GM19238 (cell line): ENCODE results near the gene EXOC3.
"Not testable (repeated sequence)": the region's sequence is repeated elsewhere in the genome, so short reads cannot be mapped to it uniquely, and the experiment has no call there.

Source experiments
- DNase-seq: peaks from one replicate; pipeline ENCODE4 v3.0.0; 2011; ENCODE audit warnings: low spot score; ENCODE audit not compliant: insufficient read length

The EXOC3 gene

DNA sequence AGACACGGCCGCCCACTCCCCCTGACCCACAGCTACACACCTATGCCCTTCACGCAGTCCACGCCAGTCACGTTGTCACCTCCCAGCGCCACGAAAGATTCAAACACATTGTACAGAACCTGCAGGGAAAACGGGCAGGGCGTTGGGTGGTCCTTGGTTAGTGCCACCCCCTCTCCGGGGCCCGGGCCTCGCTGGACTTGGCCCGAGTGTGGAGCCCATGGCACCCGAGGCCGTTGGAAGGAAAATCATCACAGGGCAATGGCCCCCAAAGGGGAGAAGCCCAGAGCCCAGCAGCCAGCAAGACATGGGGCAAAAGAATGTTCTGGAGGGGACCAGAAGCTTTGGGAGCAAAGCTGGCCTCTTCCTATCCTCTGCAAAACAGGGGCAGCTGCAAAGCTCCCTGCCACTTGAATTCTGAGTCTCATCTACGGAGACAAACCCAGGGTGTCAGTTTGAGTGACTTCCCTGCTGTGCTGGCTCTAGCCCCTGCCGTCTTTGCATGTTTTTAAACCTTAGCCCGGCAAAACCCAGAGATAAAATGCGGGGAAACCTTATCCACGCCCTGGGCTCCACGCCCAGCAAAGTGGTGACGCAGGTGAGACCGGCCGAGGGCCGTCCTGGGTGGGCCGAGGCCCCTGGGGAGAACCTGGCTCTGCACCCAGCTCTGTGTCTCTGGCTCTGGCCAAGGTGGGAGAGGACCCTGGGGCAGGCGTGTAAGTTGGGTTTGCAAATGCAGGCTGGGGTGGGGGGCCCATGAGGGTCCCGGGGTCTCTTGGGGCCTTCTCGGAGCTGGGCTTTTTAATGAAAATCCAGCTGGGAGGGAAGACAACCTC, 42.4 kb downstream of the EXOC3 start:
- no peak for DNase-seq

DNA sequence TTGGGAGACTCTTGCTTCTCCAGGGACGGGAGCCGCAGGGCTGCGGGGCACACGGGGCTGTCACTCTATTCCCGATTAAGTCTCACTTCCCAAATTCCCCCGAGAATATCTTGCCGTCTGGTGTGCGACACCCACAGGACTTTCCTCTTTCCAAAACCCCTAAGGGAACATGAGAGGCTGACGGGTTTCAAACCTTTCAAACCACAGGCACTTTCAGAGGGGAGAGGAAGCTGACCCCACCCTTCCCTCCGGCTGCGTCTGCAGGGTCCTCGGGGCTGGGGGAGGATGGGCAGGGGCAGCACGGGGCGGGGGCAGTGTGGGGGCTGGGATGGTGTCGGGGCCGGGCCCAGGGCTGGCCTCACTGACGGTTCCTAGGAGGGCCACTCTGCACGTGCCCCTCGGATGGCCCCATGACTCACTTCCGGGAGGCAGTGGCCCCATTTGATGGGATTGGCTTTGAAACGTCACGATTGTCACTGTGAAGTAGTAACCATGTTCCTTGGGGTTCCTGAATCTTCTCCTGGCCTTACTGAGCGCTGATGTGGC, 43.0 kb downstream of the EXOC3 start:
- DNase-seq = no peak

DNA sequence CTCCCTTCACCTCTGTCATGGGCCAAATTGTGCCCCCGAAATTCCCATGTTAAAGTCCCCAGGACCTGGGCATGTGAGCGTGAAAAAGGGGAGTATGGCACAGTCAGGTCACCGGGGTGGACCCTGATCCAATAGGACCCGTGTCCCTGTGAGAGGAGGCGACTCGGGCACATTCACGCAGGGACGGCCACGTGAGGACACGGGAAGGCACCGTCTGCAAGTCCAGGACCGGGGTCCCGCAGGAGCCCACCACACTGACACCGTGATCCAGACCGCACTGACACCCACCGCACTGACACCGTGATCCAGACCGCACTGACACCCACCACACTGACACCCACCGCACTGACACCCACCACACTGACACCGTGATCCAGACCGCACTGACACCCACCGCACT, 43.6 kb downstream of the EXOC3 start:
- not testable (repeated sequence) for DNase-seq

DNA sequence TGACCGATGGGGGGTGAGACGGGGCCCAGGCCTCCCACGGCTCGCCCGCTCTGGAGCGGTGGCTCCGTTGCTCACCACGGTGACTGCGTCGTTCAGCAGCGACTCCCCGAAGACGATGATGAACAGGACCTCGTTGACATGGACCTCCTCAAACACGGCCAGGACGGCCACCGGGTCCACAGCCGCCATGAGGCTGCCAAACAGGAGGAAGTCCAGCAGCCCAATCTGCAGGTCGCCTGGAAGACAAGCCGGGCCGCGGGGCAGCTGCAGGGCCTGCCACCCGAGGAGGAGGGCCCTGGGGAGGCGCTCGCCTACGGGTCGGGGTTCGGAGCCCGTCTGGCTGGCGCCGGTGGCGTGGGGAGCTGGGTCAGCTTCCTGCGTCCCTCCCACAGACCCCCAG, 45.3 kb downstream of the EXOC3 start:
- no peak for DNase-seq

DNA sequence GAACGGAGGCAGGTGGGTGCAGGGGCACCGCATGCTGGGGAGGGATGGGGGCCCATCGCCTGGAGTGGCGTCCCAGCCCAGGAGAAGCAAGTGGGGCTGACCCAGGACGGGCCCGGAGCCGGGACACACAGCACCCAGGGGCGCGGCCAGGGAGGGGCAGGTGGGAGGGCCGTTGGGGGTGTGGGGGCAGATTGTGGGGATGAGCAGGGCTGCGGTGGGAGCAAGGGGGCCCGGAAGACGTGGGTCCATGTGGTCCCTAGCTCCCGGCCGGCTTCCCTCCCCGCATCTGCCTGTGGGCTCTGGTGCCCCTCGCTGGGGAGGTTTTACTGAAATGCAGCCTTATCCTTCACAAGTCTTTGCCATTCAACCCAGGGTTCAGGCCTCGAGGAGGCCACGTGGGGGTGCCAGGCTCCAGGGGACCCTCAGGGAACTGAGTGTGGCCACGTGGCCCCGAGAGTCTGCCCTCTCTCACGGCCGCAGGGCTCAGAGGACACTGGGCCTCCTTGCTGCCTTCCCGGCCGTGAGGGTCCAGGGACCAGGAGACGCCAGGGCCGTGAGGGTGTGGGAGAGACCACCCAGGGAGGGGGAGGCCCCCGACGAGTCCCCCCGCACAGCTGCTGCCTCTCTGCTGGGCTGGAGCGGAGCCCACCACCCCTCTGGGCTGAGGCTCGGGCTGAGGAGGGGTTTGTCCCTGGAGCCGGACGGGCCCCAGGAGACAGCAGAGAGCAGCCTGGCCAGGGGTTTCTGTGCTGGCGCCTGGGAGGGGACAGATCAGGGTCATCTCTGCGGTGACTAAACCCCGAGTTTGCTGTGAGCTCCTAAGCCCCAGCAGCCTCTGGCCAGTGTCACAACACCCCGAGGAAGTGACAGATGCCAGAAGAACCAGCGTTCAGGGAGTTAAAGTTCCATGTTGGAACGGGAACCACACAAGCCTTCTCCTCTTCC, 46.0 kb downstream of the EXOC3 start:
- DNase-seq = no peak

- DNase-seq = no peak
These were observed 46.7 kb downstream of the EXOC3 start for GRCh38 chr5:489689-490080.

- no peak for DNase-seq
These were observed 47.4 kb downstream of the EXOC3 start for GRCh38 chr5:490116-491106.

DNA sequence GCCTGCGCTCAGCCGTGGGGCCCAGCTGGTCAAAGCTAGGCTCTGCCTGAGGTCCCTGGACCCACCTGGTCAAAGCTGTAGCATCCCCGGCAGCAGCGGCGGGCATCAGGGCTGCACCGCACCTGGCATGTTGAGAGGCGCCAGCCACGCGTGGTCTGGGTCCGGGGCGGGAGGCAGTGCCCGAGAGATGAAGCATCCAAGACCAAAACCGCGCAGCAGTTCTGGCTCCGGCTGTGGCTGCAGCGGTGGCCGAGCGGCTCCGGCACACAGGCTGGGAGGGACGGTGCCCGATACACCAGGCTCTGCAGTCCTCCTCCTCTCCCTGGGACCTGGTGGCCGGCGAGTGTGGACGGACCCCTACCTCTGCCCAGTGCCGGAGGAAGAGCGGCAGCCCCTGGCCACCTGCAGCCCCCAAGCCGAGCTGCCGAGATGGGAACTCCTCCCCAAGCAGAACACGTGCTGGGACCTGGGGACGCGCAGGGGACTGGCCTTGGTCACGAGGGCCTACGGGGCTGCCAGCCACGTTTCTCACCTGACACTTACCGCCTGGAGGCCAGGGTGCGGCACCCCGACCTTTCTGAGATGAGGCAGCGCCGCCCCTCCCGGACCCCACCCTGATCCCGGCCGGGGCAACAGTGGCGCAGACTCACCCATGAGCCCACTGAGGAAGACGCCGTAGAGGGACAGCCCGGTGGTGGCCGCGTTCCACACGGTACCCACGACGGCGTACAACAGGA, 48.3 kb downstream of the EXOC3 start:
- DNase-seq = no peak

GRCh38 chr5:491856-492155, 48.8 kb downstream of the EXOC3 start:
- no peak for DNase-seq

DNA sequence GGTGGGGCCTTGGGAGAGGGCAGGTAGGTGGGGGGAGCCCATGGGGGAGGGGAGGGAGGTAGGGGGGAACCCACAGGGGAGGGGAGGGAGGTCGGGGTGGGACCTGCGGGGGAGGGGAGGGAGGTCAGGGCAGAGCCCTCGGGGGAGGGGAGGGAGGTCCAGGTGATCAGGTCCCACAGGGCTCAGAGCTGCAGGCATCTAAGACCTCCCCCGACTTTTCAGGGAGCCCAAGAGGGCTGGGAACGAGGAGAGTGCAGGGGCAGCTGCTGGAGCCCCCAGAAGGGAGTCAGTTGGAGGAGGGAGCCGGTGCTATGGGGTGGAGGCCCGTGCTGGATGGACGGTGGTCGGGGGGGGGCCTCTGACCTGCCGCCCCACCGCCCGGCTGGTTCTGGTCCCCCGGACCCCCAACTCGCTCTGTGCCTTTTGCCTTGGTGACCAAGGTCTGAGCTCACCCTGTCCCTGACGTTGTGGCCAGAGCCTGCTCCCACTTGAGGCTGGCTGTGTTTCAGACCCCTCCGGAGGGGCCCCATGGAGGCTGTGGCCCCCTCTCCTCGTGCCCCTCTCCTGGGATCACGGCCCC, 49.4 kb downstream of the EXOC3 start:
- DNase-seq = no peak

GRCh38 chr5:493119-493701, 50.2 kb downstream of the EXOC3 start:
- no peak for DNase-seq

GRCh38 chr5:493758-494157, 50.8 kb downstream of the EXOC3 start:
- DNase-seq = no peak

DNA sequence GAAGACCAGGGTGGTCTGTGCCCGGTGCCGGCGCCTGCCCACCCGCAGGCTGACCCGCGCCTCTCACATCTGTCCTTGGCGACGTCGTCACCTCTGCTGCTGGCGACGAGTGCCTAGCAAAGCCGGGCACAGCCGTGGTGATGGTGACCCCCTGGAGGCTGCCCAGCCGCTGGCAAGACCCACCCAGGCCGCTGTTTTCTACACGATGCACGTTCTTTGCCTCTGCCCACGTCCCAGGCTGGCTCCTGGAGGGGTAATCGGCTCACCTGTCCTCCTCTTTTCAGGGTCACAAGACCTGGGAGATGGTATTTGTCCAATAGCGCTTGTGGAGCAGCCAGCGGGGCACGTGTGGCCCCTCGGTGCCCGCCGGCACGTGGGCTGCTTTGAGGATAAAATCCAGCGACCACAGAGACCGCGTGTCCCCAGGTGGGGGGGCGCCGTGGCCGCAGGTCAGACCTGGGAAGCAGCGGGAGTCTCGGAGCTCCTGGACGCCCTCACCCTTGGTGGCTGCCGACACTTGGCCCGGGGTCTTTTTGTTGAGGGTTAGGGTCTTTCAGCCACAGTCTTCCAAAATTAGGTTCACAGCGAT, 51.8 kb downstream of the EXOC3 start:
- no peak for DNase-seq

- DNase-seq = no peak
These were observed 53.1 kb downstream of the EXOC3 start for GRCh38 chr5:496028-496427.

- DNase-seq = no peak
These were observed 54.2 kb downstream of the EXOC3 start for GRCh38 chr5:497090-497700.

DNA sequence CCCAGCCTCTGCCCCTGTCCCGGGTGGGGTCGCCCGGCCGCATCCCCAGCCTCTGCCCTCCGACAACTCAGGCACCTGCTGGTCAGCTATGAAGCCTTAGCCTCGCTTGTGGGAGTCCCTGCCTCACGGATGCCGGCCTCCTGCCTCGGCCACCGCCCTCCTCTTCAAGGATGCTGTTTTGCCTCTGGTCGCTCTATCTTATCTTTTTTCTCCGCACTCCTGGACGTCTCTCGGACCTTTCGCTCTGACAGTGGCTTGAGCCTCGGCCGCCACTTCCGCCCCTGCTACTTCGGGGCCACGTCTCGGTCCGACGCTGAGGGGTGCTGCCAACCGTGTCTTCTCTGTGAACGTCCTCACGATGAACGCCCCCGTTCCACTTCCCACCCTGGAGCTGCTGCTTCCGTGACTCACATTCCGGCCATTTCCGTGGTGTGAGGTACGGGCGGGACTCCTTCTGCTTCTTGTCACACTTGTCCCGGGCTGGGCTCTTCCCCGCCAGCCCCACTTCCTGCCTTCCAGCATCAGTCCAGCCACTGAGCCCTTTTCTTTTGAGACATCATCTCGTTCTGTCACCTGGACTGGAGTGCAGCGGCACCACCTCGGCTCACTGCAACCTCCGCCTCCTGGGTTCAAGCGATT, 55.0 kb downstream of the EXOC3 start:
- DNase-seq = no peak

- DNase-seq = no peak
These were observed 56.5 kb downstream of the EXOC3 start for GRCh38 chr5:499233-500209.
